AG09319 (cell line): ENCODE results near the gene BLMH.

Experiments
- DNase-seq: peaks from one replicate; pipeline ENCODE4 v3.0.0-alpha.2; 2010; ENCODE audit warnings: low read depth; ENCODE audit errors: extremely low read depth
- TF ChIP-seq, protein P1 (sequence below): IDR thresholded peaks from 2 replicates; pipeline ENCODE4 v1.5.1; 2011; ENCODE audit warnings: low read depth, mild to moderate bottlenecking, inconsistent platforms, low read length, moderate library complexity

Gene BLMH

DNA sequence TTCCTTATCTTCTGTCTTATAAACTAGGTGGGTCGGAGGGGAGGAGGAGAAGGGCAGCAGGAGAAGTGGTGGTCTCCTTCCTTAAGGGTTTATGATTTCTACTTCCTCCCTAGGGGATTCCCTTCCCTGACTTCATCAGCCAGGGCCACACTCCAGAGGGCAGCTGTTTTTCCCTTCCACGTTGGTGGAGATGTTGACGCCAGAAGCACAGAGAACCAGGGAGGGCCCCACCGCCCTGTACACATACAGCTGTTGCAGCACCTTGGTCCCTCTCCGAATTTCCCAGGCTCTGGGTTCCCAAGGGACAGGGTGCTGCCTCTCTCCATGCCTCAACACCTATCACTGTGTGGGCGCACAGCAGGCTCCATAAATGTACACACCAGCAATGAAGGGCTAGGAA is 50.7 kb downstream of the BLMH start:
- no peak for DNase-seq
- TF ChIP-seq, protein P1, sequence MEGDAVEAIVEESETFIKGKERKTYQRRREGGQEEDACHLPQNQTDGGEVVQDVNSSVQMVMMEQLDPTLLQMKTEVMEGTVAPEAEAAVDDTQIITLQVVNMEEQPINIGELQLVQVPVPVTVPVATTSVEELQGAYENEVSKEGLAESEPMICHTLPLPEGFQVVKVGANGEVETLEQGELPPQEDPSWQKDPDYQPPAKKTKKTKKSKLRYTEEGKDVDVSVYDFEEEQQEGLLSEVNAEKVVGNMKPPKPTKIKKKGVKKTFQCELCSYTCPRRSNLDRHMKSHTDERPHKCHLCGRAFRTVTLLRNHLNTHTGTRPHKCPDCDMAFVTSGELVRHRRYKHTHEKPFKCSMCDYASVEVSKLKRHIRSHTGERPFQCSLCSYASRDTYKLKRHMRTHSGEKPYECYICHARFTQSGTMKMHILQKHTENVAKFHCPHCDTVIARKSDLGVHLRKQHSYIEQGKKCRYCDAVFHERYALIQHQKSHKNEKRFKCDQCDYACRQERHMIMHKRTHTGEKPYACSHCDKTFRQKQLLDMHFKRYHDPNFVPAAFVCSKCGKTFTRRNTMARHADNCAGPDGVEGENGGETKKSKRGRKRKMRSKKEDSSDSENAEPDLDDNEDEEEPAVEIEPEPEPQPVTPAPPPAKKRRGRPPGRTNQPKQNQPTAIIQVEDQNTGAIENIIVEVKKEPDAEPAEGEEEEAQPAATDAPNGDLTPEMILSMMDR = no peak

GRCh38 chr17:30240177-30240576 is 51.6 kb downstream of the BLMH start:
- TF ChIP-seq, protein P1 = no peak

GRCh38 chr17:30239089-30239462 is 52.7 kb downstream of the BLMH start:
- TF ChIP-seq, protein P1 = no peak
- no peak for DNase-seq

More at GRCh38 chr17:30240177-30240576, 51.6 kb downstream of the BLMH start:
- DNase-seq = no peak

DNA sequence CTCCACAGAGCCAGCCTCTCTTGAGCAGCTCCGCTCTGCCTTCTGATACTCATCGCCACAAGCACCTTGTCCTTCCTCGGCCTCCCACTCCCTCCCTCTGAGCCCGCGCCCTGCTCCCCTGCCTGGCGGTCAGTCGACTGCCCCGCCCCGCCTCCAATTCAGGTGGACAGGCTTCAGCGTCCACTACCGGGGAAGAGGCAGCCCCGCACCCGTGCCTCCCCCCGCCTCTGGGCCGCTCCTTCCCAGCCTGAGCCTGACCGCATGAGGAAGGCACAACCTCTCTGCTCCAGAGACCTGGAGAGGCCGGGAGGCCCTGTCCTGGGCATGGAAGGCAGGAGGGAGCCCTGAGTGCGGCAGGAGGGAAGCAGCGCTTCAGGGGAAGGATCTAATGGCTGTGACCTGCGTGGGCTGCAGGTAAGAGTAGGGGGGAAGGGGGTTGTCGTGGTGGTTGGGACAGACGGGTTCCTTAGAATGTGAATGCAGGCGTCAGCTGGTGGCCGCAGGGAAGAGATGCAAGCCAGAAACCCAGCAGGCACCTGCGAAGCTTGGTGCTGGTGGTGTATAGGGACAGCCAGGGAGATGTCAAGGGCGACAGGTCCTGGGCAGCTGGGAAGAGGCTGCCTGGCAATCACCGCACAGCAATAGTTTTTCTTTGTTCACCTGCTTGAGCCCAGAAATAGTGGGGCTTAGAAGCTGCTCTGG is 53.2 kb downstream of the BLMH start:
- TF ChIP-seq, protein P1 = no peak
- no peak for DNase-seq

GRCh38 chr17:30238003-30238344 is 53.8 kb downstream of the BLMH start:
- no peak for DNase-seq
- TF ChIP-seq, protein P1 = no peak

GRCh38 chr17:30237296-30238002 is 54.3 kb downstream of the BLMH start:
- TF ChIP-seq, protein P1 = no peak
- no peak for DNase-seq

- TF ChIP-seq, protein P1 = peak; percentile 49
- DNase-seq = no peak
These were observed 55.0 kb downstream of the BLMH start for GRCh38 chr17:30236766-30237165.
